ENCODE measurements around the gene INCENP.

DNA sequence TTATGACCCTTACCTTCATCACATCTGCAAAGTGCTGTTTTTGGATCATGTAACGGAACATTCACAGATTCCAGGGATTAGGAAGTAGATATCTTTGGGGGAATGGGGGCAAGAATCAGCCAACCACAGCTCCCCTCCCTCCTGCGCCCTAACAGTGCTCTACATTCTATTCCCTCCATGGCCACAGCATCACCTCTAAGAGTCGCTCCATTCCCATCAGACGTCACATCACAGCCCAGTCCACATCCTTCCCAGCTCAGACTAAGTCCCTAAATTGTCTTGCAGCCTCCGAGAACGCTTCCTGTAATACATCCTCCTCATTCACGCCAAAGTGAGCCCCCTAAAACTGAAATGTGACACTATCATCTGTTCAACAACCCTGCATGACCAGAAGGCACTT, 72.1 kb downstream of the INCENP start:
- TF ChIP-seq, protein P1, sequence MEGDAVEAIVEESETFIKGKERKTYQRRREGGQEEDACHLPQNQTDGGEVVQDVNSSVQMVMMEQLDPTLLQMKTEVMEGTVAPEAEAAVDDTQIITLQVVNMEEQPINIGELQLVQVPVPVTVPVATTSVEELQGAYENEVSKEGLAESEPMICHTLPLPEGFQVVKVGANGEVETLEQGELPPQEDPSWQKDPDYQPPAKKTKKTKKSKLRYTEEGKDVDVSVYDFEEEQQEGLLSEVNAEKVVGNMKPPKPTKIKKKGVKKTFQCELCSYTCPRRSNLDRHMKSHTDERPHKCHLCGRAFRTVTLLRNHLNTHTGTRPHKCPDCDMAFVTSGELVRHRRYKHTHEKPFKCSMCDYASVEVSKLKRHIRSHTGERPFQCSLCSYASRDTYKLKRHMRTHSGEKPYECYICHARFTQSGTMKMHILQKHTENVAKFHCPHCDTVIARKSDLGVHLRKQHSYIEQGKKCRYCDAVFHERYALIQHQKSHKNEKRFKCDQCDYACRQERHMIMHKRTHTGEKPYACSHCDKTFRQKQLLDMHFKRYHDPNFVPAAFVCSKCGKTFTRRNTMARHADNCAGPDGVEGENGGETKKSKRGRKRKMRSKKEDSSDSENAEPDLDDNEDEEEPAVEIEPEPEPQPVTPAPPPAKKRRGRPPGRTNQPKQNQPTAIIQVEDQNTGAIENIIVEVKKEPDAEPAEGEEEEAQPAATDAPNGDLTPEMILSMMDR (IDR thresholded peaks at IDR 0.05) = no peak
- TF ChIP-seq POLR2A (IDR thresholded peaks at IDR 0.05) = no peak

Data from lower leg skin (tissue), 3 donors.